ENCODE results near the gene PGM5.

The PGM5 gene

DNA sequence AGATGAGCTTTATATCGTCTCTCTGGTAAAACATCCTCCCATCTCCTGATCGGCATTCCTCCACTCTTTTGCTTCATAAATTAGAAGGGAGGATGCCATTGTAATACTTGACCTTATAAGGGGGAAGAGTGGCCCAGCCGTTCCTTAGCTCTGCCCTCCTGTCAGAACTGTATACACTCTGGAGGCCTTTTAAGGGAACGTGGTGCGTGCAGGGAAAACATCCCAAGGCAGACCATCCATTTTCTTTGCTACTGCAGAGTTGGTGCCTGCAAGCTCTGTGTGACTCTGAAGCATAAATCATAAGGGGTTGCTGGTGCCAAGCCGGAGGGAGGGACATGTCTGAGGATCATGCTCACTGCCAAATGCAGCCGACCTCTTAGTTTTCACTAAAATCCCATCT, 90.4 kb downstream of the PGM5 start:
- DNase-seq: no peak

GRCh38 chr9:68447611-68448010, 91.2 kb downstream of the PGM5 start:
- DNase-seq: no peak

DNA sequence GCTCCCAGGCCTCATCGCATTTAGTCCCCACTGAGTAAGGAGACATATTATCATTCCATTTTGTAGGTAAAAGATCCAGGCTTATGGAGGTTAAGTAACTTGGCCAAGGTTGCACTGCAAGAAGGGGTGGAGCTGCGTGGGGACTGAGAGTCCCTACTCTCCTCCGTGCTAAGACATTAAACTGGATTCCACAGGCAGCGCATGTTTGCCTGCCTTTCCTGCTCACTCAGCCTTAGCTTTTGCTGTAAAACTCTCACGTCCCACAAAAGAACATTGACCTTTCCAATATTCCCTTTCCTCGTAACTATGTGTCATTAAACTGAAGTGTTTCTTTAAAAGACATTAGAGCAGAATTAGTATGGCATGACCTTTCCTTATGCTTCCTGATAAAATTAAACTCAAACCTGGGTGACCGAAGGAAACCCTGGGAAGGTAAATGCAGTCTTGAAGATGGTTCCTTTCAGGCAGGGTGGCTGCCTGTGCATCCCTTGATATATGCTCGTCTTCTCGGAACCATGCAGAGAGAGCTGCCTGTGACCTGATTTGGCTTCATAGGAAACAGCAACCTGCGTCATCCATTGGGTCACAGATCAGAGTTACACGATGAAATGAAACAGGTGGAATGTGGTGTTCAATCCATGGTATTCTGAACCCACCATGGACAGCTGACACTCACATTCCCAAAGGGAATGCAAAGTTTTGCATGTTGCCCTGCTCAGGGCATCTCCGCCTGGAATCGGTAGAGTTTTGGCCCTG, 98.3 kb downstream of the PGM5 start:
- DNase-seq: no peak

DNA sequence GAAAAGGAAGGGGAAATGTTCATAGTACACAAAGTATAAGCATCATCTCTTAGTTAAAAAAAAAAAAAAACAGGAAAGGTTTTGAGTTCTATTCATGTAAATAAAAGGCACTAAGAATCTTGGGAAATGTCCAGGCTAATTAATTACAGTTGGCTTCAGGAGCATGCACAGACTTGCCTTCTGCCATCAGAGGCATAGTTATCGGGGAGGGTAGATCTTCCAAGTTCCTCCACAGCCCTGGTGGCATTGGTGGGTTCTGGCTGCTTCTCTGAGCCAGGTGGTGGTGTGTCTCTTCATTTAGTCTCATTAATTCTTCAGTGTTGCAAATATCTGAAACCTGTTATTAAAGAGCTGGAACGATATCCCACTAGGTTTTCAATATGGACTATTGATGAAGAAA, 99.0 kb downstream of the PGM5 start:
- DNase-seq: no peak

- no peak for DNase-seq
These were observed 101.4 kb downstream of the PGM5 start for GRCh38 chr9:68457803-68458202.

DNA sequence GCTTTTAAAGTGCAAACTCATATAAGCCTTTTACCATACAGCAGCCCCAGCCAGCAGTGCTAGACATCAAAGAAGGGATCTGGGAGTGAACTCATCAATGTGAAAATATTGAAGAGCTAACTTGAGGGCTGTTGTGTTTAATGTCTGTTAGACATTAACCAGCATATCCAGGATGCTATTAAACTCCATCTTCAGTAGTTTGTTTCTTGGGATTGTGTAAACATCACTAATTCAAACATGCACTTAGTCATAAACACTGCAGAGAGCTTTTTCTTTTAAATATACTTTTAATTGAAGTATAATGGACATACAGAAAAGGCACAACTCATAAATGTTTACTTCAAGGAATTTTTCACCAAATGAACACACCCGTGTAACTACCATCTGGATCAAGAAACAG, 102.5 kb downstream of the PGM5 start:
- no peak for DNase-seq

GRCh38 chr9:68462105-68462775, 105.8 kb downstream of the PGM5 start:
- DNase-seq: no peak

DNA sequence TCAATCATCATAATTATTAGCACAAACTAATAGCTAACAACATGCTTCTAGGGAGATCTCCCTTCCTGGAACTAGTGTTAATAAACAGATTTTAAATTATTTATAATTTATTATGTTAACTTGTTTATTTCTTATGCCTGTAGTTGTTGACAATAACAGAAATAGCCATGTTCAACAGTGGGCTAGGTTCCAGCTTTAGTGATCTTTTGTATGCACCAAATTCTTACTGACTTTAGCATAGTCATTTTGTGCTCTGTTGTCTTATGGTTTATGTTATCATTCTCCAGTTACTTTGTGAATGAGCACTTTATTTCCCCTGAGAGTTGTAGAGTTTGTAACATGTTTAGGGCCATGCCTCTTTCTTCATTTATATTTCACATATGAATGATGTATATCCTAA, 113.7 kb downstream of the PGM5 start:
- no peak for DNase-seq

GRCh38 chr9:68470634-68471033, 114.2 kb downstream of the PGM5 start:
- DNase-seq: no peak

GRCh38 chr9:68472119-68472518, 115.7 kb downstream of the PGM5 start:
- DNase-seq: no peak

GRCh38 chr9:68473790-68474189, 117.4 kb downstream of the PGM5 start:
- no peak for DNase-seq

- no peak for DNase-seq
These were observed 120.0 kb downstream of the PGM5 start for GRCh38 chr9:68476422-68476821.

DNA sequence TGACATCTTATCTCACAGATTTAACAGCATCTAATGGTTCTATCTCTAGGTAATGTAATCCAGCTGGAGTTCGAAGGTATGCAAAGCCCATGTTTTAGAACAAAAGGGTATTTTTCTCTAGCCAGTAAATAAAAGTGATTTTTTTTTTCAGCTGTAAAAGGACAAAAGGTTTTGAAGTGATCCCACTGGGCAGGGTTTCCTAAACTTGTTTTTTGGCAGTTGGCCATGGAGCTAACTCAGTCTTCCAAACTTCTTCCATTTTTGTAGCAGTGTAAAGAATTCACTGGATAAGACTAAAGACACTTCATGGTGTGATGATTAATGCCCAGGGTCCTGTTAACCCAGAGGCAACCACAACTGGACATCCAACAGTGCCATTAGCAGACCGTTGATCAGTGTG, 120.4 kb downstream of the PGM5 start:
- no peak for DNase-seq

GRCh38 chr9:68480807-68481206, 124.4 kb downstream of the PGM5 start:
- no peak for DNase-seq

DNA sequence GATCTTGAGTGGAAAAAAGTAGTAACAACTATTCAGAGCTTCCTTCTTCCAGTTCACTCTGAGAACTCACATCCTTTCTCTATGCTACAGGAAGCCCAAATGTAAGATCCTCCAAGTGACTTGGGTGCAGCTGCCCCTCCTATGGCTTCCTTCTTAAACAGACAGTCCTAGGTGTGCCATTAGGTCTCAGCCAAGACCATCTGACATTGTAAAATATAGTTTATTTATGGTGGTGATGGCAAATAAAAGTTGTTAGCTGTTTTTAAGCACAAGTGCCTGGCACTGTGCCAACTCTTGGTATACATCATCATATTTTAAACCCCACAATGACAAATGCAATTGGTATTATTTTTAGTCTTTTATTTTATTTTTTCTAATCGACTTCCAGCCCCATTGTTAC, 126.1 kb downstream of the PGM5 start:
- no peak for DNase-seq

DNA sequence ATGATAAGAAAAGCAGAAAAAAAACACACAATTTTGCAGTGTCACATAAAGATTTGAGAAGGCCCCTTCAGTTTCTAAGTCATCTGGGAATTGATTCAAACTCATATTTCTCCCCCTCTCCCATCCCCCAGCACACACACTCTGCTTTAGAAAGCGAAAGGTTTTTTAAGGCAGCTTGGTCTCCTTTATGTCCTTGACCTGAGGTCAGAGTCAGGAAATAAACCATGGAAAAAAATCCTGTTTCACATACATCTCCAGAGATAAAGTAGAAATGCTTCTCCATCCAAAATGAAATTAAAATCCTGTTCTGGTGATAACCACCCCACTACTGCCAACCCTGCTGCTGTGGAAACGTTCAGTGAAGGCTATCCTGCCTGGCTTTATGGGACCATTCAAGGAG, 131.7 kb downstream of the PGM5 start:
- DNase-seq: no peak

DNA sequence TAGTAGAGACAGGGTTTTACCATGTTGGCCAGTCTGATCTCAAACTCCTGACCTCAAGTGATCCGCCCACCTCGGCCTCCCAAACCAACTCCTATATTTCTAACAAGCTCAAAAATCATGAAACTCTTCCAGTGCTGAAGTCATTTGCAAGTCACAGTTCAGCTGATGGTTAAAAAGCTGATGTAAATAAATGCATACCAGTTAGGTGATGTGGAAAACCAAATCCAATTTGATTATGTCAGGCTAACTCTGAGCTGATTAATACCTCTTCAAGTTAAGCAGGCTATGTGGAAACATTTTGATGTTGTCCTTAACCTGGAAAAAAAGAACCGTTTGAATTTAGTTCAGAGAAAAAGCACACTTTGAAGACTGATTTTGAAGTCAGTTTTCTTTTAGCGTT, 133.2 kb downstream of the PGM5 start:
- DNase-seq: no peak

DNA sequence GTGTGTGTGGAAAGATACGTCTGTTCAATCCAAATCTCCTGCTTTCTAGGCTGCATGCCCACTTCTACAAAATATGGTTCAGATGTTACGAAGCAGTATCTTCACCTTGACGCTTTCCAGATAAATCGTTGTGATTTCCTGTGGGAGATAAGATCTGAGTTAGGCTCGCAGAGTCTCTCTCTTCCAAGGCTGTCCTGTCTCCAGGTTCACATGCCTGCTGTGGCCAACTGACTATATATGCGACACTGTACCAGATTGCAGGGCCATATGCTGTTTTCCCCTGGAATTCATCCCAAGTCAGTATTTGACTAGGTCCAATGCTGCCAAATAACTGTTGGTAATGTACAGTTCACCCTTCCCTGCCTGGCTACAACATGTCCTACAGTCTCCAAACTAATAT, 136.4 kb downstream of the PGM5 start:
- no peak for DNase-seq

DNA sequence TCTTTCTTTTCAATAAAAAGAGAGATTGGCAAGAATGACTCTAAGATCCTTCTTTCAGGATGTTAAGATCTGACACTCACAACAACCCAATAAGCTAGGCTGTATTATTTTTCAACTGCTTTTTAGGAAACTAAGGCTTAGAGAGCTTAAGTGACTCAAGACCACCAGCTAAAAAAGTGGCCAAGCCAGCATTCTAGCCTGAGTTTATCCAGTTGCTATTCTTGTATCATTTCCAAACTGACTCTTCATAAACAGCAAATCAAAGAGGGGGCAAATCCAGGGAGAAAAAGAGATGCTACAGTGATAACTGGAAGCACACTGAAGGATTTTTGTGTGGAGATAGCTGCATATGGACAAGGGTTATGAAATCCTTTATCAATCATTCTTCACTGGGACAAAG, 137.1 kb downstream of the PGM5 start:
- DNase-seq: no peak

- no peak for DNase-seq
These were observed 137.7 kb downstream of the PGM5 start for GRCh38 chr9:68493958-68494577.

- DNase-seq: no peak
These were observed 138.8 kb downstream of the PGM5 start for GRCh38 chr9:68495247-68495646.

- no peak for DNase-seq
These were observed 139.9 kb downstream of the PGM5 start for GRCh38 chr9:68496356-68496755.

DNA sequence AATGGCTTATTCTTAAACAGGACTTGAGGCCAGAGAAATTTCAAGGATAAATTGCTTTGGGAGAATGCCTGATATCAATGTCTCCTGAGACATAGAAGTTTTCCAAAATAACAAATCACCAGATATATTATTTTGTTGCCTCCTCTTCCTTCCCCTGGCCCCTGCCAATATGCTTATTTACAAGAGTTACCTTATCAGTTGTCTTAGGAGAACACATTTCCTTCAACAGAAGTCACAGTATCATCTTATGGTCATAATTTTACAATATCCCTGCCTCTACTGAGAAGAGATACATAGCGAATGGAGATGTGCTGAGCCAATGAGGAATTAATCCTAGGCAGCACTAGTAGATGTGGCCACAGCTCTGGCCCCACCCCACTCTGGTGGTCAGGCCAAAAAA, 141.2 kb downstream of the PGM5 start:
- DNase-seq: no peak

DNA sequence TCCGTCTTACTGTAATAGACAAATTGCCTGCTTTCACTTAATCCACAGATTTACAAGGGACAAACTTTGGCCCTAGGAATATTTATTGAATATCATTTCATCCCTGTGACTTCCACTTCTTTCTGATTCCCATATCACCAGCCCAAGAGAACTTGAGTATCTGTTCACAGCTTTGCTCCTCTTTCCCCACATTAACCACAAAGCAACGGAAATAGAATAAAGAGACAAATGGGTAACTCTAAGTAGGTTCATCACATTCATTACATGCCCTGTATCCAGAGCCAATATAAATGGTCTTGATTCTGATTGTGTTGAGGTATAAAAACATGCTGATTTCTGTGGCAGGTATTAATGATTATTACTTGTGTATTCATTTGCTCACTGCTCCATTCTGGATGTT, 142.4 kb downstream of the PGM5 start:
- DNase-seq: no peak
